Activated CD4-positive, alpha-beta T cell treated with anti-CD3 and anti-CD28 coated beads, Interleukin-2, amount 50 U/mL, for 48 hours (primary cell): ENCODE measurements around the gene PRR3.
"Not testable (repeated sequence)": the region's sequence is repeated elsewhere in the genome, so short reads cannot be mapped to it uniquely, and the experiment has no call there.

ENCODE experiments used
- DNase-seq, 2 experiments: peaks; one replicate each; pipeline ENCODE4 v3.0.0-alpha.2; 2020

Gene PRR3, protein sequence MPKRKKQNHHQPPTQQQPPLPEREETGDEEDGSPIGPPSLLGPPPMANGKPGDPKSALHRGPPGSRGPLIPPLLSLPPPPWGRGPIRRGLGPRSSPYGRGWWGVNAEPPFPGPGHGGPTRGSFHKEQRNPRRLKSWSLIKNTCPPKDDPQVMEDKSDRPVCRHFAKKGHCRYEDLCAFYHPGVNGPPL

GRCh38 chr6:30556906-30557682, at the start of gene PRR3:
Gene PRR3, plus strand, starts transcription at chr6:30557295. Its CDS starts 50 bp downstream, at chr6:30557345.
- DNase-seq = peak; percentile 89 to 93

DNA sequence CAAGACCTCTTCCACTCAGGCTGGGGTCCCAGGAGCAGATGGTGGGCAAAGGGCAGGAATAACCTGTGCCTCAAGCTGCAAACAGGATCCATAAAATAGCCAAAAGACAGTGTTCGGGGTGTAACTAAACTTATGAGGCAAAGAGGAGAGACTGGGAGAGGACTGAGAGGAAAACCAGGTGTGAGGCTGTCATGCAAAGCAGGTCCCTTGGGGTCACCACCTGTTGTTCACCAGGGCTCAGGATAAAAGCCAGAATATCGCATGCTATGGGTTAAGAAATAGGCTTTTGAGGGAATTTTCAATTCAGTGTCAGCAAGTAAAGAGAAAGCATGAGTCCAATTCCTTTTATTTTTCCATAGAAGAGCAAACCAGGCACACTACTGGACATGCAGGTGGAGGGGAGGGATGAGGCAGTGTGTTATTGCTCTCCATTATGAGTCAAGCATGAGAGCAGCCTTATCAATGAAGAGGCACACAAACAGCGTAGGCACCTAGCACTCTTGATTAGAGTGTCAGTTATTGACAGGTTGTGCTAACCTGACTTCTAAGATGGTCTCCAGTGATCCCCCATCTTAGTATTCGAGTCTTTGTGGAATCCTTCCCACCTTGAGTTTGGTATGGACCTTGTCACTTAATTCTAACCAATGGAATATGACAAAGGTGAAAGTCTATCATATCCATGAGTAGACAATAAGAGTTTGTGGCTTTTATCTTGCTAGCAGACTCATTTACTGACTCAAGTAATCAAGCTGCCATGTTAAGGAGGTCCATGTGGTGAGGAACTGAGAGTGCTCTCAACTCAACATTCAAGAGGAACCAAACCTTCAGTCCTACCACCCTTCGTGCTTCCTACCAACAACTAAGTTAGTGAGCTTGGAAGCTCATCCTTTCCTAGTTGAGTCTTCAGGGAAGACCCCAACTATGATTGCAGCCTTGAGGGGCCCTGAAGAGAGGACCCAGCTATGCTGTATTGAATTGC, 49.0 kb upstream of the PRR3 start:
- peak in 1 of 2 experiments; percentile 6 for DNase-seq

DNA sequence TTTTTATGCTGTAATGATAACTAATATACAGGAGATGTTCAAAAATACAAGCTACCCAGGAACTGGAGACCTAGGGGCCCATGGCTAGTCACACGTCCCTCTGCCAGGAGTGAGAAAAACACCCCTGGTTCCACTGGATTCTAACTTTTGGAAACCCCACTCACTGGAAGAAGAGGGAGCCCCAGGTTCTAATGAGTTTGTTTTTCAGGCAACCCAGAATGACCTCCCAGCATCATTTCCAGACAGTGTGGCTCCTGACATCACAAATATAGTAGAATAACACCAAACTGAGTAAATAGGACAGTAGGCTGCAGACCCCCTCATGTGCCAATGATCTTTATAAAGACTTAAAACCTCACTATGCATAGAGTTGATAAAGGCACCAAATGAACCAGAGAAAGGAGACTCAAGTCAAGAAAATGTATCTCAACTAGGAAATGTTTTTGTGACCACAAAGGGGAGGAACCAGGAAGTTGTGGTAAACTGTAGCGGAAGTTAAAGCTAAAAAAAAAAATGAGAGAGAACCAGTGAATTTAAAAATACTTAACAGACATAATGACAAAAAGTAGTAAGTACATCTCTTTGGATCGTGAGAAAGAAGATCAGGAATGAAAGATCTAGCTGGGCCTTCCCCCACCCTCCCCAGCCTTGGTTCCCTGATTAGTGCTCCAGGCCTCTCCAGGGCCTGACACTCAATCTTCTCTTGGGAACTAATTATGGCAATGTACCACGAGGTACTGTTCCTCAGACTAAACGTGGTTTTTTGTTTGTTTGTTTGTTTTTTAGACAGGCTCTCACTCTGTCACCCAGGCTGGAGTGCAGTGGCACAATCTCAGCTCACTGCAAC, 48.0 kb upstream of the PRR3 start:
- DNase-seq = peak in 1 of 2 experiments; percentile 34

GRCh38 chr6:30510419-30511168, 46.5 kb upstream of the PRR3 start:
- DNase-seq = peak in 1 of 2 experiments; percentile 2

DNA sequence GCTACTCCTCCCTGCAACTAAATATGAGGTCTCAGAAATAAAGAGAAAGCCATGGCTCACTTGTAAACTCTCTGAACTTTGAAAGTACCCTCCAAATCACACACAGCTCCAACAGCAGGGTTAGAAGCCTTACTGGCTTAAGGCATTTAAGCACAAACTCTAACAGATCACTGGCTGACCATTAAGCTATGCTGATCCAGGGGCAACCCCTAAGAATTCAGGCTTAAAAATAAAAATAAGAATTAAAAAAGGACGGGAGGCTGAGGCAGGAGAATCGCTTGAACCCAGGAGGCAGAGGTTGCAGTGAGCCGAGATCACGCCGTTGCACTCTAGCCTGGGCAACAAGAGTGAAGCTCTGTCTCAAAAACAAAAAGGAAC, 45.9 kb upstream of the PRR3 start:
- DNase-seq = peak in 1 of 2 experiments; percentile 3

DNA sequence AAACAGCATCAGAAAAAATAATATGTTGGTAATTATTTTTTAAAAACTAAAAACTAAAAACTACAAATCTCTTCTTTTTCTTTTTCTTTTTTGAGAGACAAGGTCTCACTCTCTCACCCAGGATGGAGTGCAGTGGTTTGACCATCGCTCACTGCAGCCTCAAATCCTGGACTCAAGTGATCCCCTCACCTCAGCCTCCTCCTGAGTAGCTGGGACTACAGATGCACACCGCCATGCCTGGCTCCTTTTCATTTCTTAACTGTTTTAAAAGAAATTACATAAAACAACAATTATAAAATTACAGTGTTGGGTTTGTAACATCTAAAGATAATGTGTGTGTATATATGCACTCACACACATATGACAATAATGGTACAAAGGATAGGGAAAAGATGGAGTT, 43.6 kb upstream of the PRR3 start:
- peak in 1 of 2 experiments; percentile 1 for DNase-seq

DNA sequence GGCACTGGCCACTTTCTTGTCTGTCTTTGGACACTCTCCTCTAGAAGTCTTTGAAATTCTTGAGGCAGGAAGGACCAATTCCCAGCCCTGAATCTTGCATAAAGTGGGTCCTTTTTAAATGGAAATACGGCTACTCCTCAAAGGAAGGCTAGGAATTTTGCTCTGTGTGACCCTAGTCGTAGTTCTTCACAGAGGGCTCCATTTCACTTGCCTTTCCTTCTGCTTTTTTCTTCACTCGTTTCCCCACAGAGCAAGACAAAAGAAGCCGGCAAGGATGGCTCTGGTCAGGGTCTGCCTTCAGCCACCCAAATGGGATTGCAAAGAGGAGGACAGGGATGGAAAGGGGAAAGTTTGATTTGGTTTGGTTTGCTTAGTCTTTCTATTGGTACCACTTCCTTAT, 42.0 kb upstream of the PRR3 start:
- no peak for DNase-seq

DNA sequence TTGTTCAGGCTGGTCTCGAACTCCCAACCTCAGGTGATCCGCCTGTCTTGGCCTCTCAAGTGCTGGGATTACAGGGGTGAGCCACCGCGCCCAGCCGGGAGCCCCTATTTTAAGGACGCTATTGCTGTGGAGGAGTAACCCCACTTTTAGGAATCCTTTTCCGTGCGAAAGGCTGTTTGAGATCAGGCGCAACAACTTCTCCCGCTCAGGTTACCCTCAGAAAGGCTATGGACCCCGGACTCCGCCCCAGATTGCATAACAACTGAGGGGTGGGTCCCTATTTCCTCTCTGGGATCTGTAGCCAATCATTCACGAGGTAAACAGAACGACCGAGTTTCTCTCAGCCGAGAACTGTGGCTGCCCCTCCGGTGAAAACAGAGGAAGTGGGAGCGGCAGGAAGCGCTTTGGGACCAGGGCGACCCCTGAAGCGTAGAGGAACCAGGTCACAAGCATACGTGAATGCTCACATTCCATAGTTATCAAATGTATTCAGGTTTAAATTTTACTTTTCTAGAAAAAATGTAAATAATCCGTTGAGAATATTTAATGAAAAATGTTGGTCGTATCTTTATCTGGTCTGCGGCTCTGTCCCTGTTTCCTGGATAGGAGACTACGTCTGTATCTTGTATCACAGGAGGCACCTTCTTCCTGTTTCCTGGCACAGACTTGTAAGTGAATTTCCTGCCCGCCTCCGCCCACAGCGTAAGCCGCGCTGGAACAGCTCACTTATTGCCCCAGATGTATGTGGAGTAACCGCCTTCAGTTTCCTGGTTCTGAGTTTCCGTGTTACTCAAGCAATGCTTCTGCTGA, 40.9 kb upstream of the PRR3 start:
- DNase-seq = peak; percentile 90 to 93

GRCh38 chr6:30516754-30517076, 40.4 kb upstream of the PRR3 start:
- DNase-seq = not testable (repeated sequence)

GRCh38 chr6:30517767-30518504, 39.2 kb upstream of the PRR3 start:
- DNase-seq = peak in 1 of 2 experiments; percentile 2

- peak; percentile 37 to 54 for DNase-seq
Measured at GRCh38 chr6:30518505-30519145, 38.5 kb upstream of the PRR3 start.

- peak in 1 of 2 experiments; percentile 1 for DNase-seq
Measured at GRCh38 chr6:30520522-30520921, 36.6 kb upstream of the PRR3 start.

GRCh38 chr6:30521082-30521481, 36.0 kb upstream of the PRR3 start:
- not testable (repeated sequence) for DNase-seq

GRCh38 chr6:30521952-30522351, 35.1 kb upstream of the PRR3 start:
- not testable (repeated sequence) for DNase-seq

GRCh38 chr6:30526444-30526843, 30.7 kb upstream of the PRR3 start:
- DNase-seq = not testable (repeated sequence)

- peak; percentile 59 to 73 for DNase-seq
Measured at GRCh38 chr6:30529349-30529875, 27.7 kb upstream of the PRR3 start.

DNA sequence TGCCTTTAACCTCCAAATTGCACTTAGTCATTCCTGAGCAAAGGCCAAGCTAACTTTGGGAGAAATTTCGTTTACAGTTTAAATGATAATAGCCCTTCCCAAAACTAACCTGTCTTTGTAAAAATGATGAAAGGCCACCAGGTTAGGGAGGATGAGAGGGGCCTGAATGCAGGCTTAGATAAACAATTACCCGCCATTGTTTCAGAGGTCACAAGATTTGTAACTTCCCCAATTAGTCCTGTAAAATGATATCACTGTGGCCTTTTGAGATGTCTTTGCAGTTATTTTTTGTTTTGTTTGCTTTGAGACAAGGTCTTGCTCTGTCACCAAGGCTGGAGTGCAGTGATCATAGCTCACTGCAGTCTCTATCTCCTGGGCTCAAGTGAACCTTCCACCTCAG, 27.1 kb upstream of the PRR3 start:
- no peak for DNase-seq

- no peak for DNase-seq
Measured at GRCh38 chr6:30533460-30534294, 23.4 kb upstream of the PRR3 start.
